GM21447 (cell line): ENCODE results near the gene KCNB1.

Experiments used
- ATAC-seq: cut with Tn5 transposase; IDR thresholded peaks from one replicate; pipeline ENCODE4 v1.9.1; 2021; ENCODE audit not compliant: unreplicated experiment

KCNB1 gene

DNA sequence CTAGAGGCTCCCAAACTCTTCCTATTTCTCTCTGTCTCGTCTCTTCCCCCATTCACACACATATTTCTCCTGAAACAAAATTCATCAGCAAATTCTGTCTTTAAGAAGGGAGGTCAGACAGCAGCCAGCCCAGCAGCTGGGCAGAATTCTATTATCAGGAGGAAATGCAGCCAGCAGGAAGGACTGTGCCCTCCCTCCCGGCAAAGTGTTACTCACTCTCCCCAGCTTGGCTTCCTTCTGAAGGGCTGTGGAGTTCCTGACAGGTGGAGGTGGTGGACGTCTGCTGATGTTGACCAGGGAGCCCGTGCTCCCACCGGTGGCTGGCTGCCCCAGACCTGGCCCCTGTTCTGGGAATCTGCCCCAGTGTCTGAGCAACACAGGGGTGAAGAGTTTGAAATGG, 37.3 kb downstream of the KCNB1 start:
- no peak for ATAC-seq

GRCh38 chr20:49444553-49444990, 37.9 kb downstream of the KCNB1 start:
- ATAC-seq = no peak

- ATAC-seq = no peak
Observed at GRCh38 chr20:49437057-49437456, 45.4 kb downstream of the KCNB1 start.

DNA sequence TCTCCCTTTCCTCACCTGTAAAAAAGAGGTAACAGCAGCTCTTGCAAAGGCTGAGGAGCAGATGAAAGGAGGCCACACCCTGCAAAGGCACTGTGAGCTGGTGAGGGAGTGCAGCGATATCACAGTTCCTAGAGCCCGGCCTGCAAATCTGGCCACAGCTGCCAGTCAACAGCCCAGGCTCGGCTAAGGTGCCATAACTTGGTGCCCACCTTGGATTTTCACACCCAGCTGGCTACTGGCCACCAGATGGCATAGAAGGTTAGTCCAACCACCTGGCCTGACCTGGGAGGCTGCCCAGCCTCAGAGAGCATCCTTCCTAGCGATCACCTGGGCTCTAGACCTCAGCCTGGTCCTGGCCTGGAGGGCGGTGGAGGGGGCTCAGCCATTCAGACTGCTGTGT, 46.8 kb downstream of the KCNB1 start:
- no peak for ATAC-seq

GRCh38 chr20:49433333-49433732, 49.1 kb downstream of the KCNB1 start:
- ATAC-seq = no peak

- ATAC-seq = no peak
Observed at GRCh38 chr20:49432550-49432949, 49.9 kb downstream of the KCNB1 start.

DNA sequence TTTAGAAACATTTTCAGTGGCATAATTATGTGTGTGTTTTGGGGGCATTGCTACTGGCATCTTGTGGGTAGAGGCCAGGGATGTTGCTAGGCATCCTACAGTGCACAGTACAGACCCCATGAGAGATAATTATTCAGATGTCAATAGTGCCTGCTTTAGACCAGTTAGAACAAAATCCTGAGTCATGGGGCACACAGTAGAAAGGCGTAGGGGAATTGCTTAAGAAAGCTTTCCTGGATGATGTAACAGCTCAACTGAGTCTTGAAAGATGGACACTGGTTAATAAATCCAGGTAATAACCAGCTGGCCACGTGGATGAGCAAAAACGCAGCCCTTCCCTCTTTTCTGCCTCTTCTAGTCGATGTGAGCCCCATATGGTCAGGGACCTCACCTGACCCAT, 51.1 kb downstream of the KCNB1 start:
- no peak for ATAC-seq

DNA sequence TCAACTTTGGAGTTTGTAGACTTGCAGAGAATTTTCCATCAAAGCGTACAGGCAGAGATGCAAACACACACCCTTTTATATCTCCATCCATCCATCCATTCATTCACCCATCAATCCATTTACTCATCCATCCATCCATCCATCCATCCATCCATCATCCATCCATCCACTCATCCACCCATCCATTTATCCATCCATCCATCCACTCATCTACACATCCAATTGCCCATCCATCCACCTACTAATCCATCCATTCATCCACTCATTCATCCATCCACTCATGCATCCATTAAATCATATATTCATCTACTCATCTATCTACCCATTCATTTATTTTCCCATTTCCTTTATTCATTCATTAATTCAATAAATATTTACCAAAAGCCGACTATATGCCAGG, 52.1 kb downstream of the KCNB1 start:
- no peak for ATAC-seq

DNA sequence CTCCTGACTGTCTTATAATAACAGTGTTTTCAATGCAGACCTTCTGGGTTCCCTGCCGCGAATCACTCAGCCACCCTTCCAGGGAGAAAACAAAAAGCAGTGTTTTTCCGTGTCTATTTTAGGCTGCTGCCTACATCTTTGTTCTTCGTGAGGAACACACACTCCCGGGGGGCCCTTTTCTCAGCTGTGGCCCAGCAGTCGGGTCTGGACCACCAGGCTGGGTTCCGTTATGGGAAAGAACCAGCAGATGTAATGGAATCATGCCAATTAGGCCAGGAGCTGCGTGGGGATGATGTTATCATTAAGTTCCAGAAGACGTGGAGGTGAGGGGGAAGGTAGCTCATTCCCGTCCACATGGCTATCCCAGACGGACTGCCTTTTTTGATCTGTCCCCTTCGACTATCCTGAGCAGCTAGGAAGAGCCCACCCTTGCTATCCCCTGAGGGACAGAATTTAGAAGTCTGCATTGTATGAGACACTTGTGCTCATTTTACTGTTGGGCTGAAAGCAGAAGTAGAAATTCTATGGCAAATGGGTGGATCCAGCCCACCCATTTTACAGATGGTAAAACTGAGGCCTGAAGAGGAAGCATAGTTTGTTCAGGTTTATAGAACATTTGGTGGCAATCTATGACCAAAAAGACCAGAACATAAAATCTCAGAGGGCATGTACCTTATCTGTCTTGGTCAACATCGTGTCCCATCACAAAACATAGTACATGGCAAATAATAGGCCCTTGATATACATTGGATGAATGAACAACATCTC, 54.5 kb downstream of the KCNB1 start:
- no peak for ATAC-seq

DNA sequence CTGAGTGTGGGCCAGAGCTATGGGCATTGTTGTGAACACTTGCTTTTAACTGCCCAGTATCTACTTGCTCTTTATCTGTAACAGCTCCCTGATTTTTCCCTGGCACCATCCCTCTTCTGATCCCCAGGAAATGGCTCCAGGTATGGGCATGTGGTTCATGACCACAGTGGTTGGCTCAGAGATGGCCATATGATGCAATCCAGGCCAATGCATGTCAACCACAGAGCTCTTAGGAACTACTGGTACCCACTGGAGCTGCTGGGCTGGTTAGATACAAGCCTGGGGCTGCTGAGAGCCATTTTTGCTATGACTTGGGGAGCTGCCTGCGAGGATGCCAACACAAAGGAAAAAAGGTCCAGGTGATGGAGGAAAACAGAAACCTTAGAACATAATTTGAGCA, 55.6 kb downstream of the KCNB1 start:
- ATAC-seq = no peak

- ATAC-seq = no peak
Observed at GRCh38 chr20:49426395-49426794, 56.1 kb downstream of the KCNB1 start.

GRCh38 chr20:49424536-49424935, 57.9 kb downstream of the KCNB1 start:
- no peak for ATAC-seq

DNA sequence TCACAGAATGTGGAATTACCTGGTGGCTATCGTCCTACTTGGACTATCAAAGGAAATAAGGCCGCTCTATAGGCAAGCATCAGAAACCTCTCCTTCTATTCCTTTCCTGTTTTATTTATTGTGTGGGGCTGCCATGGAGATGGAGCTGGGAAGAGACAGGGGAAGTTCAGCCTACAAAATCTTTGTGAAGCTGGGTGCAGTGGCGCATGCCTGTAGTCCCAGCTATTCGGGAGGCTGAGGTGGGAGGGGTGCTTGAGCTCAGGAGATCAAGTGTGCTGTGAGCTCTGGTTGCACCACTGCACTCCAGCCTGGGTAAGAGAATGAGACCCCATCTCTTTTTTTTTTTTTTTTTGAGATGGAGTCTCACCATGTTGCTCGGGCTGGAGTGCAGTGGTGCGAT, 60.3 kb downstream of the KCNB1 start:
- no peak for ATAC-seq

- no peak for ATAC-seq
Observed at GRCh38 chr20:49420811-49421295, 61.6 kb downstream of the KCNB1 start.

- no peak for ATAC-seq
Observed at GRCh38 chr20:49420292-49420691, 62.2 kb downstream of the KCNB1 start.

DNA sequence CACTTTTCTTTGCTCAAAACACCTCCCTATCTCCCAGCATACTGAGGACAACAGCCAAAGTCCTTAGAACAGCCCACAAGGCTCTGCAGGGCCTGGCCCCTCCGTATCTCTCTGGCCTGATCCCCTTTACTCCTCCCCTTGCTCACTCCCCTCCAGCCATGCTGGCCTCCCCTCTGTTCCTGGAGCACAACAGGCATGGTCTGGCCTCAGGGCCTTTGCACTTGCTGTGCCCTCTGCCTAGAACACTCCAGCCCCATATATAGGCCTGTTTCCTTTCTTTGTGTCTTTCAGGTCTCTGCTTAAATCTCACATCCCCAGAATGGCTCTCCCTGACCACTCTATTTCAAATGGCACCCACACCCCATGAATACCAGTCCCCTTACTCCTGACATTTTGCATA, 62.7 kb downstream of the KCNB1 start:
- no peak for ATAC-seq

- ATAC-seq = no peak
Observed at GRCh38 chr20:49418809-49419208, 63.7 kb downstream of the KCNB1 start.

DNA sequence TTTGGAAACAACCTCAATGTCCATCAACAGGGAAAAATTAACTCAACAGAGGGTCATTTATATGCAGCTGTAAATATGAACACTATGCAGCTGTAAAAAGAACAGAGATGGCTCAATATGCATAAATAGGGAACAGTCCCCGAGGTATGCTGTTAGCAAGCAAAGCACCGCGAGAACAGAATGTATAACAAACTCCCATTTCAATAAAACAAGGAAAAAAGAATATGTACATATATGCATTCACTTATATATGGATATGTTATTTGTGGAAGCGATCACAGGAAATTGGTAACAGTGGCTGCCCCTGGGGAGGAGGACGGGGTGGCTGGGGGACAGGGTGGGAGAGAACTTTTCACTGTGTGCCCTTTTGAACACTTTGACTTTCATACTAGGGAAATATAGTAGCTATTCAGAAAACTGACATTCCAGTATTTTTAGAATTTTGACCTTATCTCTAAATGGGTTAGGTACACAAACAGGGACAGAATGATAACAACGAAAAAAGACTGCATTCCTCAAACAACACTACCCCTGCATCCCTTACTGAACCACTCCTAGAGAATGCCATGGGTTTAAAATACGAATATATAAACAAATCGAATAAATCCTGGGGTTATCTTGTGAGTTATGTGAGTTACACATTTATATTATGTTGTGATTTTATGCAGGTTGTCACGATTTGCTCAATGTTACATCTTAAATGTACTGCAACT, 64.5 kb downstream of the KCNB1 start:
- no peak for ATAC-seq

- ATAC-seq = no peak
Observed at GRCh38 chr20:49415668-49416044, 66.8 kb downstream of the KCNB1 start.

DNA sequence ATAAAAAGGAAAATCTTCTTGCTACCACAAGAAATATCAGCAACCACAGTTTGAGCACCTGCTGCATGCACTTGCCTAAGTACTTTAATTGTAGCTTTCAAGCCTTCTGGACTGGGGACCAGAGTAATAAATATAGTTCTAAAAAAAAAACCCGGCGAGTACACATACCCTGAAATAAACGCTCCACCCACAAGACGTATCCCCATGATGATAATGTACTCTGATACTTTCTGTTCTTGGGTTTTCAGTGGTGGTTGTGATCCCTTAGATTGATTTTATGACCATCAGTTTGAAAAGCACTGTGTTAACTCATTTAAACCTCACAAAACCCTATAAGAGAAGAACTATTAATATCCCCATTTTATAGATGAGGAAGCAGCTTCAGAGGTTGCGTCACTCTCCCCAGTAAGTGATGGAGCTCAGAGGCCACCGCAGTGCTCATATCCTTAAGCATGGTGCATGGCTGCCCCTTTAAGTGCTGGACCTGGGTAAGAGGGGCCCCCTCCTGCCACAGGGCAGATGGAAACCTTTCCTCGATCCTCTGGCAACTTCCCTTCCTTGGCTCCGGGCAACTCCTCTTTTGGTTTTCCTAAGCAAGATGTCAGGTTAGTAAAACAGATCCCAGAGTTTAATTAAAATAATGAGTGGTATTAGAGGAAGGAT, 67.3 kb downstream of the KCNB1 start:
- ATAC-seq = no peak

DNA sequence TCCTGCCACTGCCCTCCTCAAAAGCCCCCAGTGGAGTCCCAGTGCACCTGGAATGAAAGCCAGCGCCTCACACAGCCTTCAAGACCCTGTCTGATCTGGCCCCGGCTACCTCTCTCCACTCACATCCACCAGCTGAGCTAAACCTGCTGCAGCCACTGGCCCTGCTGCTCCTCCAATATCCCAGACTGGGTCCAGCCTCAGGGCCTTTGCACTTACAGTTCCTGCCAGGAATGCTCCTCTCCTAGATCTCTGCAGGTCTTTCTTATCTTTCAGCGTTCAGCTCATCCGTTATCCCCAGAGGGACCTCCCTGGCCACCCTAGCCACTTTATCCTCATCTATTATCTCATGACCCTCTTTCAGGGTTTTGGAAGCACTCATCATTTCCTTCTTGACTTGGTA, 68.8 kb downstream of the KCNB1 start:
- ATAC-seq = no peak

- ATAC-seq = no peak
Observed at GRCh38 chr20:49412953-49413352, 69.5 kb downstream of the KCNB1 start.
